Measurements from ENCODE around the gene C2orf68. TPM values are rescaled to one million over a fixed set of nuclear protein-coding genes. Genes with fewer than 3 reads are reported as not detected.

Gene C2orf68
- total RNA-seq, 1 experiment from 2014 or later = 34.3 TPM

- ChIA-PET POLR2A (interaction anchor here (0.6 to 2.5 kb wide), 3 partner anchors 10 to 21 kb away, joined by 5 to 6 read pairs (median 6); no protein-coding TSS in a partner anchor), CTCF (interaction anchor here (0.8 to 2.6 kb wide), 3 partner anchors 12 to 46 kb away, joined by 4 to 9 read pairs (median 4); no protein-coding TSS in a partner anchor)
- Mint-ChIP-seq H3K27ac (ENCODE audit: low read depth, unreplicated experiment) (no peak overlapping the region), H3K9me3 (ENCODE audit: unreplicated experiment) (no peaks in the 10 kb centered on the region), H3K4me1 (ENCODE audit: insufficient read depth, unreplicated experiment) (peaks cover 12% of the 10 kb centered on the region), H3K36me3 (ENCODE audit: insufficient read depth, unreplicated experiment) (peaks cover 3% of the 10 kb centered on the region), H3K27me3 (ENCODE audit: insufficient read depth, unreplicated experiment) (no peaks in the 10 kb centered on the region), H3K4me3 (ENCODE audit: unreplicated experiment) (no peak overlapping the region)
- intact Hi-C loops (cut with micrococcal nuclease) = no loop called here
- TF ChIP-seq CTCF (IDR thresholded peaks at IDR 0.05; ENCODE audit: unreplicated experiment) = no peak
- BruUV-seq (replicated peaks) = no TSS peak
- DNase-seq (ENCODE audit: unreplicated experiment) = no peak
Measured at GRCh38 chr2:85590950-85591349, 20.9 kb downstream of the C2orf68 start.

DNA sequence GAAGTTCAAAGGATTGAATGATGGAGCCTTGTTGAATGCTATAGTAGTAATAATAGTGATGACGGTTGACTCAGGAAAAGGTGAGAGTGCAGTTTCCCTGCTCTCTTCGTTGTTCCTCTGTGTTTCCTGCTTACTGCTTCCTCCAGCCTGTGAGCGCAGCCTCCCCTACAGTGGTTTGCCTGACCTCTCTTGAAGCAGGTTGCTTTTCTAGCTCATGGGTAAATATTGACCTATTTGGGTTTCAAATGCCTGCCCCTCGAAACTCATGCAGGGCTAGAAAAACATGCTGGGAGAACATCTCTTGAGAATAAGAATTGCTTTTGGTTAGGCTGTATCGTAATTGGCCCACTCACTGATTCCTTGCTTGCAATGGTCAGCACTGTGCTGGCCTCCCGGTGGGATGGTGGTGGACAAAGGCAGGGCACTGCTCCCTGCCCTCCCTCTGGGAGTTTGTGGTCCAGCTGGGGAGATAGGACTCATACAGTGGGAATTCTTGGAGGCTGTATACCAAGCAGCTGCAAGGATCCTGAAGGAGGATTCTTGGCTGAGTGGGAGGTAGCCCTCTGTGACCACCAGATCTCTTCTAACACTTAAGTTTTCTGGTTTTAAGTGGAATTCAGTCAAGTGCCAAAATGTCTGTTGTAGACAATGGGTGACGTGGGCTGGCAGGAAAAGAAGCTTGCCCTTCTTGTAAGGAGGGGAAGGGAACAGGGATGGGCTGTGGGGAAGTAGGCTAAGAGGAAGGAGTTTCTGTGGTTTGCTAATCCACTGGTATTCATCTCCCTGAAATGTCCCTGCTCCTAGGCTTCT is 21.7 kb downstream of the C2orf68 start:
- Mint-ChIP-seq H3K36me3 (ENCODE audit: insufficient read depth, unreplicated experiment) (no peaks in the 10 kb centered on the region), H3K27ac (ENCODE audit: low read depth, unreplicated experiment) (no peak overlapping the region), H3K9me3 (ENCODE audit: unreplicated experiment) (no peaks in the 10 kb centered on the region), H3K4me3 (ENCODE audit: unreplicated experiment) (no peak overlapping the region), H3K27me3 (ENCODE audit: insufficient read depth, unreplicated experiment) (no peaks in the 10 kb centered on the region), H3K4me1 (ENCODE audit: insufficient read depth, unreplicated experiment) (peaks cover 19% of the 10 kb centered on the region)
- no peak for DNase-seq (ENCODE audit: unreplicated experiment)
- ChIA-PET CTCF (interaction anchor here (0.8 to 2.6 kb wide), 3 partner anchors 12 to 47 kb away, joined by 4 to 9 read pairs (median 4); no protein-coding TSS in a partner anchor), POLR2A (interaction anchor here (0.7 to 2.5 kb wide), 3 partner anchors 11 to 13 kb away, joined by 4 to 6 read pairs (median 6); partner anchors contain the start of gene VAMP8)
- no TSS peak for BruUV-seq (replicated peaks)
- intact Hi-C loops (cut with micrococcal nuclease) = no loop called here
- no peak for TF ChIP-seq CTCF (IDR thresholded peaks at IDR 0.05; ENCODE audit: unreplicated experiment)

- no TSS peak for BruUV-seq (replicated peaks)
- Mint-ChIP-seq H3K4me3 (ENCODE audit: unreplicated experiment) (no peak overlapping the region), H3K9me3 (ENCODE audit: unreplicated experiment) (no peaks in the 10 kb centered on the region), H3K36me3 (ENCODE audit: insufficient read depth, unreplicated experiment) (no peaks in the 10 kb centered on the region), H3K27ac (ENCODE audit: low read depth, unreplicated experiment) (no peak overlapping the region), H3K27me3 (ENCODE audit: insufficient read depth, unreplicated experiment) (no peaks in the 10 kb centered on the region), H3K4me1 (ENCODE audit: insufficient read depth, unreplicated experiment) (peaks cover 17% of the 10 kb centered on the region)
- TF ChIP-seq CTCF (IDR thresholded peaks at IDR 0.05; ENCODE audit: unreplicated experiment) = no peak
- intact Hi-C loops (cut with micrococcal nuclease) = no loop called here
- DNase-seq (ENCODE audit: unreplicated experiment) = no peak
- ChIA-PET POLR2A (interaction anchor here (0.9 to 1.1 kb wide), 2 partner anchors 9 to 11 kb away, joined by 3 to 4 read pairs; no protein-coding TSS in a partner anchor), CTCF (no interaction called here)
Measured at GRCh38 chr2:85589181-85589580, 22.7 kb downstream of the C2orf68 start.

DNA sequence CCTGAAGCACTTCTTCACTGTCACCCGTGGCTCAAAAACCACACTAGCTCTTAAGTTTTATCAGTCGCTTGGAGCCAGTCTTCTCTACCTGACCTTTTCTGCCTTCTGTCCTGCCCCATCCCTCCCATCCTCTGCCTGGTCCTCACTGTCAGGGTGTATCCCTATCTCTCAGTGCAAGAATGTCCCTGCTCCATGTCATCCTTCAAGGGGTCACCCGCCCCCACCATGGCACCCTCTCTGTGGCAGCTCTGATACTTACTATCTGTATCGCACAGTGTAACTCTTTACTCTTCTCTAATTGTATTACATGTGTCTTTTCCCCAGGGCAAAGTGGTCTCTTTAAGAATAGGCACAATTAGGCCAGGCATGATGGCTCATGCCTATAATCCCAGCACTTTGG is 23.2 kb downstream of the C2orf68 start:
- TF ChIP-seq CTCF (IDR thresholded peaks at IDR 0.05; ENCODE audit: unreplicated experiment) = no peak
- H3K4me3 Mint-ChIP-seq (ENCODE audit: unreplicated experiment) = no peak overlapping the region
- no TSS peak for BruUV-seq (replicated peaks)
- no peaks in the 10 kb centered on the region for H3K9me3 Mint-ChIP-seq (ENCODE audit: unreplicated experiment)
- no peak for DNase-seq (ENCODE audit: unreplicated experiment)
- H3K36me3 Mint-ChIP-seq (ENCODE audit: insufficient read depth, unreplicated experiment) = peaks cover 5% of the 10 kb centered on the region
- peaks cover 14% of the 10 kb centered on the region for H3K4me1 Mint-ChIP-seq (ENCODE audit: insufficient read depth, unreplicated experiment)
- POLR2A ChIA-PET = interaction anchor here (0.7 to 1.1 kb wide), 3 partner anchors 9 to 23 kb away, joined by 3 to 4 read pairs (median 3); no protein-coding TSS in a partner anchor
- CTCF ChIA-PET = no interaction called here
- H3K27me3 Mint-ChIP-seq (ENCODE audit: insufficient read depth, unreplicated experiment) = no peaks in the 10 kb centered on the region
- intact Hi-C loops (cut with micrococcal nuclease) = no loop called here
- no peak overlapping the region for H3K27ac Mint-ChIP-seq (ENCODE audit: low read depth, unreplicated experiment)
